NCI-H1048 (cell line): ENCODE data around the gene DIS3.
"Not testable (repeated sequence)": the region's sequence is repeated elsewhere in the genome, so short reads cannot be mapped to it uniquely, and the experiment has no call there.

ENCODE experiments used
- DNase-seq: peaks from one replicate; lab custom pipeline; 2025; lab: John Stamatoyannopoulos, UW

DIS3 gene, protein sequence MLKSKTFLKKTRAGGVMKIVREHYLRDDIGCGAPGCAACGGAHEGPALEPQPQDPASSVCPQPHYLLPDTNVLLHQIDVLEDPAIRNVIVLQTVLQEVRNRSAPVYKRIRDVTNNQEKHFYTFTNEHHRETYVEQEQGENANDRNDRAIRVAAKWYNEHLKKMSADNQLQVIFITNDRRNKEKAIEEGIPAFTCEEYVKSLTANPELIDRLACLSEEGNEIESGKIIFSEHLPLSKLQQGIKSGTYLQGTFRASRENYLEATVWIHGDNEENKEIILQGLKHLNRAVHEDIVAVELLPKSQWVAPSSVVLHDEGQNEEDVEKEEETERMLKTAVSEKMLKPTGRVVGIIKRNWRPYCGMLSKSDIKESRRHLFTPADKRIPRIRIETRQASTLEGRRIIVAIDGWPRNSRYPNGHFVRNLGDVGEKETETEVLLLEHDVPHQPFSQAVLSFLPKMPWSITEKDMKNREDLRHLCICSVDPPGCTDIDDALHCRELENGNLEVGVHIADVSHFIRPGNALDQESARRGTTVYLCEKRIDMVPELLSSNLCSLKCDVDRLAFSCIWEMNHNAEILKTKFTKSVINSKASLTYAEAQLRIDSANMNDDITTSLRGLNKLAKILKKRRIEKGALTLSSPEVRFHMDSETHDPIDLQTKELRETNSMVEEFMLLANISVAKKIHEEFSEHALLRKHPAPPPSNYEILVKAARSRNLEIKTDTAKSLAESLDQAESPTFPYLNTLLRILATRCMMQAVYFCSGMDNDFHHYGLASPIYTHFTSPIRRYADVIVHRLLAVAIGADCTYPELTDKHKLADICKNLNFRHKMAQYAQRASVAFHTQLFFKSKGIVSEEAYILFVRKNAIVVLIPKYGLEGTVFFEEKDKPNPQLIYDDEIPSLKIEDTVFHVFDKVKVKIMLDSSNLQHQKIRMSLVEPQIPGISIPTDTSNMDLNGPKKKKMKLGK

DNA sequence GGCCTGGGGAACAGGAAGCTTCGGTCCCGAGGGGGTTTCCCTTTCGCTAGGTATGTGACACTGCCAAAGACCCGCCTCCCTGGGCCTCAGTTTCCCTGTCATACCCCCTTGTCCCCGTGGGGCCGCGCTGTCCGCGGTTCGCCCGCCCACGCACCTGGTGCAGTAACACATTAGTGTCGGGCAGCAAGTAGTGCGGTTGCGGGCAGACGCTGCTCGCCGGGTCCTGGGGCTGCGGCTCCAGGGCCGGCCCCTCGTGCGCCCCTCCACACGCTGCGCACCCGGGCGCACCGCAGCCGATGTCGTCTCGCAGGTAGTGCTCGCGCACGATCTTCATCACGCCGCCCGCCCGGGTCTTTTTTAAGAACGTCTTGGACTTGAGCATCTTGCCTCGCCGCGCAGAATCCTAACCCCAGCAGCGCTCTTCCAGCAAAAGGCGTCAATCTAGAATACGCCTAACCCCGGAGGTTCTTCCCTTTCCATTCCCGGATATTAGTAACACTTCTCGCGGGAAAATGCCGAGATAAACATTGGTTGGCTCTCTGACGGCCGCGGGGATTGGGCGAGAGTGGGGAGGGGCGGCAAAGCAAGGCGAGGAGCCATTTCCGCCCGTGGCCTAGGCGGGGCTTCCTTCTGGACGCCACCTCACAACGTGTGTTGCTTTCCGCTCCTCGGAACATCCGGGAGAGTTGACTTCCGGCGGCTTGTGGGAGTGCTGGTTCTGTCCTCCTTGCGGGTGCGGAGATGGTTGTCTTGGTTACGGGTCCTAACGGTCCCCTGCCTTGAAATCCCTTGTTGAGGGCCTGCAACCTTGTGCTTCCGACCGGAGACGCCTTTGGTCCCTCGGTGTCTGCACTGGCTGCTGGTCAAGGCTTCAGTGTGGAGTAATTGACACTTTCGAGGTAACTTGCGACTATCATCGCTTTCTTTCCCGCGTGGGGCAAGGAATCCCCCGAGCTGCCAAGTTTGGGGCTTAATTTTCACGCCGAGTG lies at the start of gene DIS3, which contains the start of gene PIBF1:
TSS of gene DIS3 (minus strand) at position 450 of the 989 bp plus-strand sequence. CDS start at position 382, 68 bp downstream.
TSS of gene PIBF1 (plus strand) at position 683 of the 989 bp plus-strand sequence. CDS start 1,337 bp downstream, outside the sequence.
- DNase-seq = peak; percentile 95

DNA sequence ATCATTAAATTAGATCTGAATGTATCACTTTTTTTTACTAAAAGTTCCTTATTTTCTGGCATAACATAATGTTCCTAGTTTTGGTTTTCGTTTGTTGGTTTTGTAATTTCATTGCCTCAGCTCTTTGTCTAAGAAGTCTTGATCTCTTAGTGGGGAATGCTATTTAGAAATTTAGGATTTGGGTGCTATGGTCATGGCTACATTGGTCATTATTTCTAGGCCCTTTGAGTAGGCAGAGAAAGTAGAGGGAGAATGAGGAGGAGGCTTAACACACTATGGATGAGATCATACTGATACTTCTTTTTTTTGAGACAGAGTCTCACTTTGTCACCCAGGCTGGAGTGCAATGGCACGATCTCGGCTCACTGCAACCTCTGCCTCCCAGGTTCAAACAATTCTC lies 42.0 kb upstream of the DIS3 start:
- DNase-seq = no peak

DNA sequence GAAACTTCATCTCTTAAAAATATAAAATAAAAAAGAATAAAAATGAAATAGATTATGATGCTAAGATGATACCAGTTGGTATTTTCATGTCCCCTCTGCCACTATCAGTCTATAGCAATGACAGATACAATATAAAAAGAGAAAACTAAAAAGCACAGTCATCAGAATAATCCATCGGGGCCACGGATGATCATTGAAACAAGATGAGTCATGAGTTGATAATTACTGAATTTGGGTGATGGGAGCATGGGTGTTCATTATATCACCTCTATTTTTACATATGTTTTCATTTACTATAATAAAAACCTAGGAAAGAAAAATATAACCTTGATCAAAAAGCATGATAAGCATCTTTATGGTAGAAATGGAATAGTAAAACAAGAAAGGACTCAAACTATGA lies 41.4 kb upstream of the DIS3 start:
- DNase-seq = no peak

DNA sequence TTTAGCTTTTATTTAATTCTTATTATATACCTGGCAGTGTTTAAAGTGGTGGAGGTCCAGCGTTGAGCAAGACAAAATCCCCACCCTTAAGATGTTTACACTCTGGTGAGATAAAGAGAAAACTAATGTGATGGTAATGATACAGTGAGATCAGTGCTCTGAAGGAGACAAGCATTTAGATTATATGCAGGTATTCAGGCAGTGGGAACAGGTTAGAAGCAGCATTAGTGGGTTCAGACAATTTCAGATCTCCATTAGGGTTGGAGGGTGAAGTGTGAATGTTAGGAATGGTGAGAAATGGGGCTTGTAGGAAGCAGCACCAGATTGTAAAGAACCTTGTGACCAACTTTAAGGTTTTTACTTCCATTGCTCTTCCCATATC lies 39.2 kb upstream of the DIS3 start:
- no peak for DNase-seq

DNA sequence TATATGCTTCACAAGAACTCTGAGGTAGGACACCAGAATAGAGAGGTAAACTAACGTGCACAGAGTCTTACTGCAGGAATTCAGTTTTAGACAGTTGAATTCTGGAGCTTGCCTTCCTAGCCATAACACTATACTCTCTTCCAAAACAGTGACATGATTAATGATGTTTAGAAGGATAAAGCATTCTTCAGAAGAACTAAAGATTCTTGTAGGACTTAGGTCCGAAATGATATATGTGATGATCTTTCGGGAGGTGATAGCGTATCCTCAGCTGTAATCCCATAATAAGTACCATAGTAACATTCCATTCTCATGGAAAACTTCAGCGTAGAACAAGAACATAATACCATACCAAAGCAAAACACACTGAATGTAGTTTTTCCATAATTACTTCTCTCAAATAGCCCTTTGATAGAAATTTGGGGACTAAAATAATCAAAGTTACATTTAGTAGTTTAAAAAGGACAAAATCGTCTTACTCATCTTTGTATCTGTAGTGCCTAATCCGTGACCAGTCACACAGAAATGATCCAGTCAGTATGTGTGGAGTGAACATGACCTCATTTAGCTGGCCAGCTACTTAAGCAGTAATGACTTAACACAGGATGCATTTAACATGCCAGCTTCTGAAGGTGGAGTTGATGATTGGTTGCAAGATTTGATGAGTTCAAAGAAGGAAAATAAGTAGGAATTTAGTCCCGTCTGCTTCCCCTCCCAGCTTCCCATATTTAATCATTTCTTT lies 38.6 kb upstream of the DIS3 start:
- no peak for DNase-seq

DNA sequence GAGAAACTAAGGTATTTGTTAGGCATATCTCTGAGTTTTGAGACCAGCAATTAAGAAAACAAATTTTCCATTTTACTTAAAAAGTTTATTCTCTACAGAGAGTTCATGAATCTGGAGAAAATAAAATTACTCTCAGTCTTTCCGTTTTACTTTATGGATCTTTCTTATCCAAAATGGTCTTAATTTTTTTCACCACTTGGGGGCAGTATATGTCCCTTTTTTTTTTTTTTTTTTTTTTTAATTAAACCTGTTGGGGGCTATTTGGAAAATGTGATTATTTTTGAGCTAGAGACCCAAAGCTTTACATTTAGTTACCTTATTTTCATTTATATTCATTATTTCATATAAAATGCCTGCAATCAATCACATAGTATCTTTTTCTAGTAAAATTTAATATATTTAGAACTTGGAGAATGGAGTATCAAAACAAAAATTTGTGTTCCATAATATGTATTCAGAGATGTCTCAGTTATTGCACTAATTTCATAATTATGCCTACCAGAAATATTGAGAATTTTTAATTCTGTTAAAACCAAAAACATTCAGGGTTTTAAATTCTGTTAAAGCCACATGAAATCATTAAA lies 27.3 kb upstream of the DIS3 start:
- DNase-seq = peak; percentile 3

DNA sequence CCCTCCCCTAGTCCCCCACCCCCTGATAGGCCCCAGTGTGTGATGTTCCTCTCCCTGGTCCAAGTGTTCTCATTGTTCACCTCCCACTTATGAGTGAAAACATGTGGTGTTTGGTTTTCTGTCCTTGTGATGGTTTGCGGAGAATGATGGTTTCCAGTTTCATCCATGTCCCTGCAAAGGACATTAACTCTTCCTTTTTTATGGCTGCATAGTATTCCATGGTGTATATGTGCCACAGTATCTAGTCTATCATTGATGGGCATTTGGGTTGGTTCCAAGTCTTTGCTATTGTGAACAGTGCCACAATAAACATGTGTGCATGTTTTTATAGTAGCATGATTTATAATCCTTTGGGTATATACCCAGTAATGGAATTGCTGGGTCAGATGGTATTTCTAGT lies 24.8 kb upstream of the DIS3 start:
- not testable (repeated sequence) for DNase-seq

DNA sequence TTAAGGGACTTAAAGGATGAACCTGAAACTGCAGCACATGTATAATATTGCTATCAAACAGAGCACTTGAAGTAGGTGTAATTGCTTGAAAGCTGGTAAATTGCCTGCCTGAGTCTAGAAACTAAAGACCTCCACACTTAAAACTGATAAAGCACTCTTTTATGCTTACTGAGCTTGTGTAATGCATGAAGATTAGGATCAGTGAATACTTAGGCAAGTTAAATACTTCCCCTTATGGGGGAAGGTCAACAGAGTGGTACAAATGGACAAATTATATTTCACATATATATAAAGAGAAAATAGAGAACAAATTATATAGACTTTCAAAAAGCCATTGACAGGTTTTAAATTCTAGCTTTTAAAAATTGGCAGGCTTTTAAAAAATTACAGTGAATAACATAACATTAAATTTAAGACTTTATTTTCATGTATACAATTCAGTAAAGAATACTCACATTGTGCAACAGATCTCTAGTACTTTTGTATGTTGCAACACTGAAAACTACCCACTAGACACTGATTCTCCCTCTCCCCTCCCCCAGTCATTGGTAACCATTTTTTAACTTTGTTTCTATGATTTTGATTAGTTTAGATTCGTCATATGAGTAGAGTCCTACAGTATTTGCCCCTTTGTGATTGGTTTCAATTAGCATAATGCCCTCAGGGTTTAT lies 24.1 kb upstream of the DIS3 start:
- DNase-seq = no peak

DNA sequence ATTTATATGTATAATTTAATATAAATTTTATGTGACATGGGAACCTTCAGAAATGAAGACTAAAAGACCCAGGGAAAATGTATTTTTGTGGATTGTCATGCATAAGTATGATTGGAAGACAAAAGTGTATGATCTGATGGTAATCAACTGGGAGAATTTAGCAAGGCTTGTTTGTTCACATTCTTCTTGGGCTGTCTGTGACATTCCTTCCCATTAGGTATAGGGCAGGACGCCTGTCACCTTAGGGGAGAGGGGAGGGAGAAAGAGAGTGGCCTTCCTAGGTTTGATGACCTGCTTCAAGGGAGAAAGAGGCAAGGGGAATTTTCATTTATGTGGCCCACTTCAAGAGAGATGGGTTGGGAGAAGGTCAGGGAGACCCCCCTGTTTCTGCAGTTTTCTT lies 22.6 kb upstream of the DIS3 start:
- DNase-seq = no peak

DNA sequence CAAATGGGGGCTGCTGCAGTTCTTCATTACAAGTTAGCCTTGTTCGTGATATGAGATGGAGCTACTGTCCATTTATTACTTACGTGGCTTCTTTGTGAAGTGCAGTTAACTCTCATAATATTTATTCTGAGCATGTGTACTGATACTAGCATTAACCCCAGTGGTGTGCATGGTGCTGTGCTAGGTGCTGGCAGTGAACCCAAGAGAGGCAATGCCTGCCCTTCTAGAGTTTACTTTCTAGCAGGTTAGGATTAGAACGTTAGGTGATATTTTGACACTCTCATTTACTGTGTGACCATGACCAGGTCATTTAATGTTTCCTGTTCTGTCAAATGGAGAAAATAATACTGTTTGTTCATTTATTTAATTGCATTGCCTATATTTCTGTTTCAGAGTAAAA lies 17.1 kb upstream of the DIS3 start:
- DNase-seq = no peak

DNA sequence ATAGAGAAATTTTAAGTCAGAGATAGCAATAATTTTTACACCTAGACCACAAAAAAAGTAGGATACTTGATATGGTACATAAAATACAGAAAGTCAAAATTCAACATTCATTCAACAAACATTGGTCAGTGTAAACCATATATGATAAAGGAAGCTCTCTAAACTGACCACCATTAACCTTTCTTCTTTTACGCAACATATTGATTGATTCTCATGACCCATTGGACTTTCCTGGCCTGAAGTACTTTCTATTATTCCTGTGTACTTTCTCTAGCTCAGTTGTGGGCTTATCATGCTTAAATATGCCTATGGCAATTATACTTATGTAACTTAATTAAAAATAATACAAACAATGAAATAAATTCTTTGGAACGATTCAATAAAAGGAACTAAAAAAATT lies 10.9 kb upstream of the DIS3 start:
- DNase-seq = no peak

DNA sequence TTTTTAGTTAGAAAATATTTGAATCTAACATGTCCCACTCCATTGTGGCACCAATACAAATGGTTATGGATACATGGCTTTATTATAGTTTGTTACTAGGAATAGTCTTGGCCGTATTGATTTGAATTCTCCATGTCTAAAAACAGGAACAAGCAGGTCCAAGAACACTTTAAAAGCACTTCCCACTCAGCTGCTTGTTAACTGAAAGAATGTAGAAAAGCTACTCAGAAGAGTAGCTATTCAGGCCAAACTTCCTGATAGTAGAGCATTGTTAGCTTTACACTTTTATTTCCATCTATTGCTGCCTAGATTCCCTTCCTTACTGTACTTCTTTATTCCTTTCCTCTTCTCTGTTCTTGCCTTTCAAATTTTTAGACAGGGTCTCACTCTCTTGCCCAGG lies 7.1 kb upstream of the DIS3 start:
- no peak for DNase-seq

DNA sequence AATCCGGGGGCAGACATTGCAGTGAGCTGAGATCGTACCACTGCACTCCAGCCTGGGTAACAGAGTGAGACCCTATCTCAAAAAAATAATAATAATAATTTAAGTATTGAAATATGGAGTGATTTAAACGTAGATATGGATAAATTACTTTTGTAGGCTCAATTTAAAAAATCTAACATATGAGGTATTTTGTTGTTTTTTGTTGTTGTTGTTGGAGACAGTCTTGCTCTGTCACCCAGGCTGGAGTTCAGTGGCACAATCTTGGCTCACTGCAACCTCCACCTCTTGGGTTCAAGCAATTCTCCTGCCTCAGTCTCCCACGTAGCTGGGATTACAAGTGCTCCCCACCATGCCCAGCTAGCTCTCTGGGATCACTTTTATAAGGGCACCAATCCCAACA lies 3.0 kb upstream of the DIS3 start:
- DNase-seq = not testable (repeated sequence)

DNA sequence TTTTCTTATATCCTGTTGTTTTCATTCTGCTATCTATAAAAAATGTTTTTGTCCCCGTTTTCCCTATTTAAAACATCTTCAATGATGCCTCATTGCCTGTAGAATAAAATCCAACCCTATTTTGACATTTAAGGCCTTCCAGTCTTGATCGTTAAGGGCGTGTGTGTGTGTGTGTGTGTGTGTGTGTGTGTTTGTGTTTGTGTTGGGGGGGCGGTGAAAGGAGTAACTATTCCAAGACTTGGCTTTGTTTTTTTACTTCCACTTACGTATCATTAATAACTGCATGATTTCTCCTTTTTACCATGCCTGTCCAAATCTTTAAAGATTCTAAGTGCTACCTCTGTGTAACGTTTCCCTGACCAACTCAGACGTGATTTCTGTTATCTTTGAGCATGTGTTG lies 1.0 kb upstream of the DIS3 start:
- DNase-seq = no peak

DNA sequence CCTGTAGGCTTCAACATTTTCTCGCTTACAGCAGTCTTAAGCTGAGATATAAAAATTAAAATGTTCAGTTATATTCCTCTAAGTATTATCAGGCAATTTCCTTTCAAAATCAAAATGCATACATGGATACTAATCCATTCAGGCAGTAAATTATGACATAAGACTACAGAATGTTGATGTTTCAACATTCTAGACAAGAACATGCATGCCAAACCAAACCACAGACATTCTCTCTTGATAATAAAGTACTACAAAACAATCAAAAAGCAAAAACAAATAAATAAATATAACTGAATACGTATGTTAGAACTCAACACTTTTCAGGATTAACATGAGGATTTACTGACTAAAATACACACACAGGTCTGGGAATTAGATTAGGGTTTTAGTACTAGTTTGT lies 7.7 kb downstream of the DIS3 start:
- no peak for DNase-seq

DNA sequence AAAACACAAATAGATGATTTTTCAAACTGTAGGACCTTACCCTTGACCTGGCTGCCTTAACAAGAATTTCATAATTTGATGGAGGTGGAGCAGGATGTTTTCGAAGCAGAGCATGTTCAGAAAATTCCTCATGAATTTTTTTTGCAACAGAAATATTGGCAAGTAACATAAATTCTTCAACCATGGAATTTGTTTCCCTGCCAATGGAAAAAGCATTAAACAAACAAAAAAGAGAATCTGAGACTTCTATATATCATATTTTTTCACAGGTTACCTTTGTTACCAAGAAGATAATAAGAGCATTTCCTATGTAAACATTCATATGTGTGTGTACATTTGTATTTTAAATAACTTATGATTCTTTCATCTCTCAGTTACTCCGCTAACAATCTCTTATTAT lies 18.3 kb downstream of the DIS3 start:
- DNase-seq = no peak

DNA sequence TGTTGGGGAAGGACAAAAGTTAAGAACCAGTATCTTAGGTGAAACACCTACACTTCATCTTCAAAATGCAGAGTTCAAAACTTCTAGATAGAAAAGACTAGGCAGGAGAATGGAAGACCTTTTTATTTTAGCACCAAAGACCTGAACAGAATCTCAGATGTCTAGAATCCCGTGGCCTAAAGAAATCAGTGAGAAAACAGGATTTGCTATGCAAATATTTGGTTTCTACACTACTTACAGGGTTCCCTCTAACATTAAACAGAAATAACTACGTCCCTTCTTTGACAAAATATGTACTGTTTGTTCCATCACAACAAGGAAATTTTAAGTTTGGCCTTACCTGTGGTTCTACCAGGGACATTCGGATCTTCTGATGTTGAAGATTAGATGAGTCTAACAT lies 21.5 kb downstream of the DIS3 start:
- DNase-seq = no peak

DNA sequence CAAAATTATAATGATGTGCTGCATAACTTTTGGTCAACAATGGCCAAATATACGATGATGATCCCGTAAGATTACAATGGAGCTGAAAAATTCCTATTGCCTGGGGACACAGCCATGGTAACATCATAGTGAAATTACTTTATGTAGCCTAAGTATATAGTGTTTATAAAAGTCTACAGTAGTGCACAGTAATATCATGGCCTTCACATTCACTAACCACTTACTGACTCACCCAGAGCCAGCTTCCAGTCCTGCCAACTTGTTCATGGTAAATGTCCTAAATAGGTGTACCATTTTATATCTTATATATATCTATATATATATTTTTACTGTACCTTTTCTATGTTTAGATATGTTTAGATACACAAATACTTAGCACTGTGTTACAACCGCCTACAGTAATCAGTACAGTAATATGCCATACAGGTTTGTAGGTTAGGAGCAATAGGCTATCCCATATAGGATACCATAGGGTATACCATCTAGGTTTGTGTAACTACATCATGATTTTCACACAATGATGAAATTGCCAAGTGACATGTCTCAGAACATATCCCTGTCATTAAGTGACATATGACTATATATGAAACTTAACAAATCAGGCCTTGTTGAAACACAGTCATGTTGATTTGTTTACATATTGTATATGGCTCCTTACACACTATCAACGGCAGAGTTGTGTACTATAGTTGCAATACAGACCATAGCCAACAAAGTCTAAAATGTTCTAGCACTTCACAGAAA lies 23.7 kb downstream of the DIS3 start:
- no peak for DNase-seq

DNA sequence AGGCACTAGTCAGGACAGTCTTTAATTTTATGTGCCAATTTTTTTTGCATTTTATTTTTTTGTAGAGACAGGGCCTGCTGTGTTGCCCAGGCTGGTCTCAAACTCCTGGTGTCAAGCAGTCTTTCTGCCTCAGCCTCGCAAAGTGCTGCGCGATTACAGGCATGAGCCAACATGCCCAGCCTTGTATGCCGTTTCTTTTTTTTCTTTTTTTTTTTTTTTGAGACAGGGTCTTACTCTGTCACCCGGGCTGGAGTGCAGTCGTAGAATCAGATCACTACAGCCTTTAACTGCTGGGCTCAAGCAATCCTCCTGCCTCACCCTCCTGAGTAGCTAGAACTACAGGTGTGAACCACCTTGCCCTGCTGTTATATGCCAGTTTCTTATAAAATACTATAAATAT lies 27.6 kb downstream of the DIS3 start:
- DNase-seq = no peak
